SK-N-SH treated with all-trans-retinoic acid at 6 μM for 48 hours (cell line): ENCODE measurements around the gene PRKCE.

Source experiments
- ATAC-seq: fragments of 200-7000 bp; cut with Tn5 transposase; 3 replicates; pipeline ENCODE4 v1.9.1; 2020; ENCODE audit warnings: mild to moderate bottlenecking, moderate library complexity
- ARNTL ChIP-seq: fragments of 450-650 bp; formaldehyde crosslinking; IDR thresholded peaks from 2 replicates; pipeline ENCODE4 v1.5.0; 2020; ENCODE audit warnings: low read depth, mild to moderate bottlenecking, moderate library complexity, borderline replicate concordance
- BACH2 ChIP-seq: fragments of 250-450 bp; sonication (Bioruptor Pico); IDR thresholded peaks from 2 replicates; pipeline ENCODE4 v1.9.0; 2021; ENCODE audit warnings: mild to moderate bottlenecking, borderline replicate concordance
- ESRRG ChIP-seq: fragments of 250-450 bp; sonication (Bioruptor Pico); IDR thresholded peaks from 2 replicates; pipeline ENCODE4 v1.6.1; 2021; ENCODE audit warnings: mild to moderate bottlenecking
- GLIS3 ChIP-seq: fragments of 250-450 bp; sonication (Bioruptor Pico); IDR thresholded peaks from 2 replicates; pipeline ENCODE4 v1.5.0; 2020; ENCODE audit warnings: mild to moderate bottlenecking, moderate library complexity
- ISL1 ChIP-seq: fragments of 250-450 bp; sonication (Bioruptor Pico); IDR thresholded peaks from 2 replicates; pipeline ENCODE4 v2.1.2; 2022; ENCODE audit warnings: mild to moderate bottlenecking, moderate library complexity
- OSR1 ChIP-seq: fragments of 250-450 bp; sonication (Bioruptor Pico); IDR thresholded peaks from 2 replicates; pipeline ENCODE4 v1.8.0; 2022; ENCODE audit warnings: moderate library complexity, mild to moderate bottlenecking, inconsistent platforms
- PPARA ChIP-seq: fragments of 250-450 bp; sonication (Bioruptor Pico); IDR thresholded peaks from 2 replicates; pipeline ENCODE4 v1.5.0; 2020; ENCODE audit warnings: mild to moderate bottlenecking, borderline replicate concordance
- RARB ChIP-seq: fragments of 250-450 bp; sonication (Bioruptor Pico); IDR thresholded peaks from 2 replicates; pipeline ENCODE4 v1.8.0; 2021; ENCODE audit warnings: mild to moderate bottlenecking, moderate library complexity
- SNAI2 ChIP-seq: fragments of 250-450 bp; sonication (Bioruptor Pico); IDR thresholded peaks from 2 replicates; pipeline ENCODE4 v1.5.0; 2020; ENCODE audit warnings: mild to moderate bottlenecking, moderate library complexity
- TOX ChIP-seq: fragments of 250-450 bp; sonication (Bioruptor Pico); IDR thresholded peaks from 2 replicates; pipeline ENCODE4 v1.8.0; 2021; ENCODE audit warnings: mild to moderate bottlenecking, moderate library complexity, borderline replicate concordance
- ZC3H10 ChIP-seq: fragments of 250-450 bp; sonication (Bioruptor Pico); IDR thresholded peaks from 2 replicates; pipeline ENCODE4 v1.5.1; 2021; ENCODE audit warnings: mild to moderate bottlenecking, moderate library complexity
- ZFP3 ChIP-seq: fragments of 250-450 bp; sonication (Bioruptor Pico); IDR thresholded peaks from 2 replicates; pipeline ENCODE4 v1.5.0; 2020; ENCODE audit warnings: mild to moderate bottlenecking, moderate library complexity
- ZFP30 ChIP-seq: fragments of 450-650 bp; formaldehyde crosslinking; IDR thresholded peaks from 2 replicates; pipeline ENCODE4 v1.5.0; 2022; ENCODE audit warnings: mild to moderate bottlenecking, moderate library complexity
- ZNF565 ChIP-seq: fragments of 450-650 bp; formaldehyde crosslinking; conservative IDR thresholded peaks from 2 replicates; pipeline ENCODE4 v1.5.0; 2020; ENCODE audit warnings: low read depth, mild to moderate bottlenecking, moderate library complexity
- ZNF70 ChIP-seq: fragments of 450-650 bp; formaldehyde crosslinking; IDR thresholded peaks from 2 replicates; pipeline ENCODE4 v1.5.0; 2020; ENCODE audit warnings: mild to moderate bottlenecking, moderate library complexity
- ZNF8 ChIP-seq: fragments of 450-650 bp; formaldehyde crosslinking; IDR thresholded peaks from 2 replicates; pipeline ENCODE4 v1.5.0; 2020; ENCODE audit warnings: mild to moderate bottlenecking, moderate library complexity
- TF ChIP-seq, protein P1 (sequence below): fragments of 250-450 bp; sonication (Bioruptor Pico); IDR thresholded peaks from 2 replicates; pipeline ENCODE4 v1.5.0; 2020; ENCODE audit warnings: mild to moderate bottlenecking, moderate library complexity
- TF ChIP-seq, protein P2 (sequence below): fragments of 250-450 bp; sonication (Bioruptor Pico); IDR thresholded peaks from 2 replicates; pipeline ENCODE4 v1.5.1; 2021; ENCODE audit warnings: mild to moderate bottlenecking, moderate library complexity
- TF ChIP-seq, protein P3 (sequence below): fragments of 250-450 bp; sonication (Bioruptor Pico); IDR thresholded peaks from 2 replicates; pipeline ENCODE4 v1.8.0; 2020; ENCODE audit warnings: mild to moderate bottlenecking, moderate library complexity, borderline replicate concordance
- TF ChIP-seq, protein P4 (sequence below): fragments of 250-450 bp; sonication (Bioruptor Pico); IDR thresholded peaks from 2 replicates; pipeline ENCODE4 v1.5.1; 2020; ENCODE audit warnings: low read depth, mild to moderate bottlenecking, moderate library complexity

PRKCE gene

DNA sequence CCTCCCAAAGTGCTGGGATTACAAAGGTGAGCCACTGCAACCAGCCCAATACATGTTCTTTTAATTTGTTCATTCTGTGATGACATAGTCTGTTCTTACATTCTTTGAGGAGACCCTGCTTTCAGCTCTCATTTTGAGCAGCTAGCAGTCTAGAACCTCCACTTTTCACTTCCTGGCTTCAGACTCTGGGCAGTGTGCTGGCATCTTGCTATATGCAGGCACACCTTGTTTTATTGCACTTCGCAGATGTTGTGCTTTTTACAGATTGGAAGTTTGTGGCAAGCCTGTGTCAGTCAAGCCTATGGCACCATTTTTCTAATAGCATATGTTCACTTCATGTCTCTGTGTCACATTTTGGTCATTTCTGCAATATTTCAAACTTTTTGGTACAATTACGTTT, 72.4 kb downstream of the PRKCE start (continued):
- TF ChIP-seq ZFP30 (no peak), PPARA (CRISPR knock-in tag) (no peak)

DNA sequence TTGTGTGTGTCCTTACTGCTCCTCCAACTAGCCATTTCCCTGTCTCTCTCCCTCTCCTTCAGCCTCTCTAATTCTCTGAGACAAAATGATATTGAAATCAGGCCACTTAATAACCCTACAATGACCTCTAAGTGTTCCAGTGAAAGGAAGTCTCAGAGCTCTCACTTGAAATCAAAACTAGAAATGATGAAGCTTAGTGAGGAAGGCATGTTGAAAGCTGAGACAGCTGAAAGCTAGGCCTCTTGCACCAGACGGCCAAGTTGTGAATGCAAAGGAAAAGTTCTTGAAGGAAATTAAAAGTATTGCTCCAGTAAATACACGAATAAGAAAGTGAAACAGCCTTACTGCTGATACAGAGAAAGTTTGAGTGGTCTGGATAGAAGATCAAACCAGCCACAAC, 72.9 kb downstream of the PRKCE start:
- no peak for ATAC-seq

DNA sequence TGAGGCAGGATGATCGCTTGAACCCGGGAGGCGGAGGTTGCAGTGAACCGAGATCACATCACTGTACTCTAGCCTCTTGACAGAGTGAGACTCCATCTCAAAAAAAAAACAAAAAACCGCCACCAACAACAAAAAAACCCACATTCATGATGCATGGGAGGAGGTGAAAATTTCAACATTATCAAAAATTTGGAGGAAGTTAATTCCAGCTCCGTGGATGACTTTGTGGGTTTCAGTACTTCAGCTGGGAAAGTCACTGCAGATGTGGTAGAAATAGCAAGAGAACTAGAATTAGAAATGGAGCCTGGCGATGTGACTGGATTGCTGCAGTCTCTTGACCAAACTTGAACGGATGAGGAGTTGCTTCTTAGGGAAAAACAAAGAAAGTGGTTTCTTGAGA, 74.3 kb downstream of the PRKCE start:
- no peak for ATAC-seq
- no peak for TF ChIP-seq ESRRG (CRISPR knock-in tag)
- TF ChIP-seq ZNF8 (CRISPR knock-in tag): no peak
- TF ChIP-seq SNAI2 (CRISPR knock-in tag): no peak
- TF ChIP-seq OSR1 (CRISPR knock-in tag): no peak
- TF ChIP-seq PPARA (CRISPR knock-in tag): no peak
- TF ChIP-seq ZC3H10: no peak
- no peak for TF ChIP-seq ZFP3 (CRISPR knock-in tag)
- TF ChIP-seq ZNF565 (CRISPR knock-in tag): no peak
- TF ChIP-seq, protein P1, sequence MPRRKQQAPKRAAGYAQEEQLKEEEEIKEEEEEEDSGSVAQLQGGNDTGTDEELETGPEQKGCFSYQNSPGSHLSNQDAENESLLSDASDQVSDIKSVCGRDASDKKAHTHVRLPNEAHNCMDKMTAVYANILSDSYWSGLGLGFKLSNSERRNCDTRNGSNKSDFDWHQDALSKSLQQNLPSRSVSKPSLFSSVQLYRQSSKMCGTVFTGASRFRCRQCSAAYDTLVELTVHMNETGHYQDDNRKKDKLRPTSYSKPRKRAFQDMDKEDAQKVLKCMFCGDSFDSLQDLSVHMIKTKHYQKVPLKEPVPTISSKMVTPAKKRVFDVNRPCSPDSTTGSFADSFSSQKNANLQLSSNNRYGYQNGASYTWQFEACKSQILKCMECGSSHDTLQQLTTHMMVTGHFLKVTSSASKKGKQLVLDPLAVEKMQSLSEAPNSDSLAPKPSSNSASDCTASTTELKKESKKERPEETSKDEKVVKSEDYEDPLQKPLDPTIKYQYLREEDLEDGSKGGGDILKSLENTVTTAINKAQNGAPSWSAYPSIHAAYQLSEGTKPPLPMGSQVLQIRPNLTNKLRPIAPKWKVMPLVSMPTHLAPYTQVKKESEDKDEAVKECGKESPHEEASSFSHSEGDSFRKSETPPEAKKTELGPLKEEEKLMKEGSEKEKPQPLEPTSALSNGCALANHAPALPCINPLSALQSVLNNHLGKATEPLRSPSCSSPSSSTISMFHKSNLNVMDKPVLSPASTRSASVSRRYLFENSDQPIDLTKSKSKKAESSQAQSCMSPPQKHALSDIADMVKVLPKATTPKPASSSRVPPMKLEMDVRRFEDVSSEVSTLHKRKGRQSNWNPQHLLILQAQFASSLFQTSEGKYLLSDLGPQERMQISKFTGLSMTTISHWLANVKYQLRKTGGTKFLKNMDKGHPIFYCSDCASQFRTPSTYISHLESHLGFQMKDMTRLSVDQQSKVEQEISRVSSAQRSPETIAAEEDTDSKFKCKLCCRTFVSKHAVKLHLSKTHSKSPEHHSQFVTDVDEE (CRISPR knock-in tag): no peak
- TF ChIP-seq TOX (CRISPR knock-in tag): no peak
- TF ChIP-seq, protein P2, sequence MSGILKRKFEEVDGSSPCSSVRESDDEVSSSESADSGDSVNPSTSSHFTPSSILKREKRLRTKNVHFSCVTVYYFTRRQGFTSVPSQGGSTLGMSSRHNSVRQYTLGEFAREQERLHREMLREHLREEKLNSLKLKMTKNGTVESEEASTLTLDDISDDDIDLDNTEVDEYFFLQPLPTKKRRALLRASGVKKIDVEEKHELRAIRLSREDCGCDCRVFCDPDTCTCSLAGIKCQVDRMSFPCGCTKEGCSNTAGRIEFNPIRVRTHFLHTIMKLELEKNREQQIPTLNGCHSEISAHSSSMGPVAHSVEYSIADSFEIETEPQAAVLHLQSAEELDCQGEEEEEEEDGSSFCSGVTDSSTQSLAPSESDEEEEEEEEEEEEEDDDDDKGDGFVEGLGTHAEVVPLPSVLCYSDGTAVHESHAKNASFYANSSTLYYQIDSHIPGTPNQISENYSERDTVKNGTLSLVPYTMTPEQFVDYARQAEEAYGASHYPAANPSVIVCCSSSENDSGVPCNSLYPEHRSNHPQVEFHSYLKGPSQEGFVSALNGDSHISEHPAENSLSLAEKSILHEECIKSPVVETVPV: no peak
- no peak for TF ChIP-seq BACH2
- TF ChIP-seq, protein P3, sequence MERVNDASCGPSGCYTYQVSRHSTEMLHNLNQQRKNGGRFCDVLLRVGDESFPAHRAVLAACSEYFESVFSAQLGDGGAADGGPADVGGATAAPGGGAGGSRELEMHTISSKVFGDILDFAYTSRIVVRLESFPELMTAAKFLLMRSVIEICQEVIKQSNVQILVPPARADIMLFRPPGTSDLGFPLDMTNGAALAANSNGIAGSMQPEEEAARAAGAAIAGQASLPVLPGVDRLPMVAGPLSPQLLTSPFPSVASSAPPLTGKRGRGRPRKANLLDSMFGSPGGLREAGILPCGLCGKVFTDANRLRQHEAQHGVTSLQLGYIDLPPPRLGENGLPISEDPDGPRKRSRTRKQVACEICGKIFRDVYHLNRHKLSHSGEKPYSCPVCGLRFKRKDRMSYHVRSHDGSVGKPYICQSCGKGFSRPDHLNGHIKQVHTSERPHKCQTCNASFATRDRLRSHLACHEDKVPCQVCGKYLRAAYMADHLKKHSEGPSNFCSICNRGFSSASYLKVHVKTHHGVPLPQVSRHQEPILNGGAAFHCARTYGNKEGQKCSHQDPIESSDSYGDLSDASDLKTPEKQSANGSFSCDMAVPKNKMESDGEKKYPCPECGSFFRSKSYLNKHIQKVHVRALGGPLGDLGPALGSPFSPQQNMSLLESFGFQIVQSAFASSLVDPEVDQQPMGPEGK (CRISPR knock-in tag): no peak
- no peak for TF ChIP-seq RARB (CRISPR knock-in tag)
- TF ChIP-seq, protein P4, sequence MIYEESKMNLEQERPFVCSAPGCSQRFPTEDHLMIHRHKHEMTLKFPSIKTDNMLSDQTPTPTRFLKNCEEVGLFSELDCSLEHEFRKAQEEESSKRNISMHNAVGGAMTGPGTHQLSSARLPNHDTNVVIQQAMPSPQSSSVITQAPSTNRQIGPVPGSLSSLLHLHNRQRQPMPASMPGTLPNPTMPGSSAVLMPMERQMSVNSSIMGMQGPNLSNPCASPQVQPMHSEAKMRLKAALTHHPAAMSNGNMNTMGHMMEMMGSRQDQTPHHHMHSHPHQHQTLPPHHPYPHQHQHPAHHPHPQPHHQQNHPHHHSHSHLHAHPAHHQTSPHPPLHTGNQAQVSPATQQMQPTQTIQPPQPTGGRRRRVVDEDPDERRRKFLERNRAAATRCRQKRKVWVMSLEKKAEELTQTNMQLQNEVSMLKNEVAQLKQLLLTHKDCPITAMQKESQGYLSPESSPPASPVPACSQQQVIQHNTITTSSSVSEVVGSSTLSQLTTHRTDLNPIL (CRISPR knock-in tag): no peak
- TF ChIP-seq GLIS3 (CRISPR knock-in tag): no peak
- TF ChIP-seq ISL1 (CRISPR knock-in tag): no peak

More for the DNA sequence above, 72.9 kb downstream of the PRKCE start:
- TF ChIP-seq ZFP3 (CRISPR knock-in tag) (no peak), ZNF565 (CRISPR knock-in tag) (no peak)

DNA sequence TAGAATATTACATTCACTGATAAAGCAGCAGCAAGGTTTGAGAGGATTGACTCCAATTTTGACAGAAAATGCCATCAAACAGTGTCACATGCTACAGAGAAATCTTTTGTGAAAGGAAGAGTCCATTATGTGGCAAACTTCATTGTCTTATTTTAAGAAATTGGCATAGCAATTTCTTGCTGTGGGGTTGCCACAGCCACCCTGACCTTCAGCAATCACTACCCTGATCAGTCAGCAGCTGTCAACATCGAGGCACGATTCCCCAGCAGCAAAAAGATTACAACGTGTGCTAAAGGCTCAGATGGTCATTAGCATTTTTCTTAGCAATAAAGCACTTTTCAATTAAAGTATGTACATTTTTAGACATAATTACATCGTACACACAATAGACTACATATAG, 74.7 kb downstream of the PRKCE start:
- ATAC-seq: no peak
- TF ChIP-seq ZFP3 (CRISPR knock-in tag) (no peak), PPARA (CRISPR knock-in tag) (no peak), ARNTL (no peak), ESRRG (CRISPR knock-in tag) (no peak), ZC3H10 (no peak), ZNF70 (no peak), RARB (CRISPR knock-in tag) (no peak), ZFP30 (no peak), ISL1 (CRISPR knock-in tag) (no peak), ZNF565 (CRISPR knock-in tag) (no peak), OSR1 (CRISPR knock-in tag) (no peak)
- TF ChIP-seq, protein P1 (CRISPR knock-in tag): no peak
- TF ChIP-seq, protein P4 (CRISPR knock-in tag): no peak
- TF ChIP-seq, protein P3 (CRISPR knock-in tag): no peak
- TF ChIP-seq, protein P2: no peak
